GM10847 (cell line): ENCODE measurements around the gene TEX2.

ENCODE experiments used
- POLR2A ChIP-seq: IDR thresholded peaks from 2 replicates; pipeline ENCODE4 v1.6.1; 2011; ENCODE audit not compliant: insufficient read length; ENCODE audit errors: extremely low read depth

TEX2 gene

GRCh38 chr17:64148699-64149098 is 114.4 kb downstream of the TEX2 start:
- TF ChIP-seq POLR2A = no peak

GRCh38 chr17:64148017-64148631 is 114.9 kb downstream of the TEX2 start:
- TF ChIP-seq POLR2A = no peak

GRCh38 chr17:64147110-64148016 is 115.7 kb downstream of the TEX2 start:
- peak; percentile 47 for TF ChIP-seq POLR2A

GRCh38 chr17:64146418-64147109 is 116.5 kb downstream of the TEX2 start:
- TF ChIP-seq POLR2A = no peak

- peak; percentile 100 for TF ChIP-seq POLR2A
Measured at GRCh38 chr17:64145751-64146417, 117.2 kb downstream of the TEX2 start.

- TF ChIP-seq POLR2A = no peak
Measured at GRCh38 chr17:64145375-64145750, 117.7 kb downstream of the TEX2 start.

- no peak for TF ChIP-seq POLR2A
Measured at GRCh38 chr17:64139542-64139941, 123.5 kb downstream of the TEX2 start.

- TF ChIP-seq POLR2A = no peak
Measured at GRCh38 chr17:64138441-64138840, 124.6 kb downstream of the TEX2 start.

GRCh38 chr17:64135000-64135399 is 128.1 kb downstream of the TEX2 start:
- TF ChIP-seq POLR2A = no peak

- TF ChIP-seq POLR2A = no peak
Measured at GRCh38 chr17:64134216-64134970, 128.7 kb downstream of the TEX2 start.

- TF ChIP-seq POLR2A = no peak
Measured at GRCh38 chr17:64133546-64134215, 129.4 kb downstream of the TEX2 start.

- no peak for TF ChIP-seq POLR2A
Measured at GRCh38 chr17:64131606-64132270, 131.3 kb downstream of the TEX2 start.

- TF ChIP-seq POLR2A = no peak
Measured at GRCh38 chr17:64130559-64131001, 132.5 kb downstream of the TEX2 start.
